GM21390 (cell line): ENCODE measurements around the gene SIK3.

Source experiments
- ATAC-seq: cut with Tn5 transposase; IDR thresholded peaks from one replicate; pipeline ENCODE4 v1.9.1; 2021; ENCODE audit not compliant: unreplicated experiment

Gene SIK3

DNA sequence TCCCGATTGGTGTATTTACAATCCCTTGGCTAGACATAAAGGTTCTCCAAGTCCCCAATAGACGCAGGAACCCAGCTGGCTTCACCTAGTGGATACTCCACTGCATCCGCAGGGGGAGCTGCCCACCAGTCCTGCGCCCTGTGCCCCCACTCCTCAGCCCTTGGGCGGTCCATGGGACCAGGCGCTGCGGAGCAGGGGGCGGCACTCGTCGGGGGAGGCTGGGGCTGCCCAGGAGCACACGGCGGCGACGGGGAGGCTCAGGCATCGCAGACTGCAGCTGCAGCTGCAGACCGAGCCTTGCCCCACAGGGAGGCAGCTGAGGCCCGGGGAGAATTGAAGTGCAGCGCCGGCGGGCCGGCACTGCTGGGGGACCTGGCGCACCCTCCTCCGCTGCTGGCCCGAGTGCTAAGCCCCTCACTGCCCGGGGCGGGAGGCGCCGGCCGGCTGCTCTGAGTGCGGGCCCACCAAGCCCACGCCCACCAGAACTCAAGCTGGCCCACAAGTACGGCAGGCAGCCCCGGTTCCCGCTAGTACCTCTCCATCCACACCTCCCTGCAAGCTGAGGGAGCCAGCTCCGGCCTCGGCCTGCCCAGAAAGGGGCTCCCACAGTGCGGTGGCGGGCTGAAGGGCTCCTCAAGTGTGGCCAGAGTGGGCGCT lies 12.2 kb upstream of the SIK3 start:
- no peak for ATAC-seq

DNA sequence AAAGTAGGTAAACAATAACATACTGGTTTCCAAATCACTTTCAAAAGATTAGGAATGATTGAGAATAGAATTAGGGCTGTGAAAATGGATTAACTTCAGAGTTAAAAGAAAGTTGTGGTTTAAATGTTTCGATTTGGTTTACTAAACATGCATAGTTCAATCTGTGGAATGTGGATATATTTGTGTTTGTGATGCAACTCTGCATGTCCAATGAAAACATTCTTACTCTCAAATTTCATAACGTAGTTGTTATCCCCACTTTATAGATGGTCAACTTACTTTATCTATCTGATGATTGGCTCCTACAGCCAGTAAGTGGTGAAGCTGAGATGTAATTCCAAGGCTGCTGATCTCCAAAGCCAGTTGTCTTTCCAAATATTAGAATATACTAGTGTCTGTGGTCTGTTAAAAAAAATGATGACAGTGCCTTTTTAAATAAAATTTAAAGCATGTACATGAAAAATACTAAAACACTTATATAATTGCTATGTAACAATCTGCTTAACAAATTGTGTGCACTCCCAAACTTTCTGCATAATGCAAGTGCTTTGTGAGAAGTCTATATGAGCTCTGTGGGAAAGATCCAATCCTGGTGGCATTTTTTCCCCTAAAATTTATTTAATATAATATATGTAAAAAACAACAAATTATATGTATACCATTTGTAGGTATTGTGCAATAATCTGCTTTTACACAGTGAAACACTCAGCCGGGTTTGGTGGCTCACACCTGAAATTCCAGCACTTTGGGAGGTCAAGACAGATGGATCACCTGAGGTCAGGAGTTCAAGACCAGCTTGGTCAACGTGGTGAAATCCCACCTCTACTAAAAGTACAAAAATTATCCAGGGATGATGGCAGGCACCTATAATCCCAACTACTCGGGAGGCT lies 9.7 kb upstream of the SIK3 start:
- ATAC-seq = no peak

DNA sequence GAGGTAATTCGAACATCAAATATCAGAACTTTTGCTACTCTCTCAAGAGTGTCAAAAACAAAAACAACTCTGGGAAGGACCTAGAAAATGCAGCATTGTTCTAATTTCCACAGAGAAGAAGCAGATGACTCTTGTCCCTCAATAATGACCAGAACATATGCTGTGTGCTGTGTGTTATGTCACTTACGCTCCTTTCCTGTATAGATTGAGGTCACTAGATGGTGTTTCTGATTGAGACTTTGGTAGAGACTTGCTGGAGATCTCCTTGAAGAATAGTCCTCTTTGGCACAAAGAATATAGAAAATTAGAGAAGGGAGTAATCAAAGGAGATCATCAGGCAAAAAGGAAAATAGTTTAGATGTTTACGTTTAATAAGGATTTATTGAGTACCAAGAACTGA lies 2.3 kb upstream of the SIK3 start:
- ATAC-seq = no peak

DNA sequence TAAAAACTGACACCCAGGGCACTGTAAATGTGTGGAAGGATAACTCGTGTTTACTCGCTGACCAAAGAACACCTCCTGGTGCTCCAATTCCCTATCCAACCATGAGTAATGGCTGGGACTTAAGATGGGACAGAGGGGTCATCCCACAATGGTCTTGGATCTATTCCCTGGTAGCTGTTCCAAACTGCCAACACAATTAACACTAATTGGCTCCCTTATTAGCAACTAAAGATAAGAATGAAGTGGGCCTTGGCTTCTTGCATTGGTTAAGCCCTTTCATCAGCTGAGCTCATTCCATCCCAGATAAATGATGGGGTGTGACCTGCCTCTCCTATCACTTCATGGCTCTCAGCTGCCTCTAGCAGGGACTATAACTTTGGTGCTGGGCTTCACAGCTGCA lies 1.5 kb upstream of the SIK3 start:
- ATAC-seq = no peak

DNA sequence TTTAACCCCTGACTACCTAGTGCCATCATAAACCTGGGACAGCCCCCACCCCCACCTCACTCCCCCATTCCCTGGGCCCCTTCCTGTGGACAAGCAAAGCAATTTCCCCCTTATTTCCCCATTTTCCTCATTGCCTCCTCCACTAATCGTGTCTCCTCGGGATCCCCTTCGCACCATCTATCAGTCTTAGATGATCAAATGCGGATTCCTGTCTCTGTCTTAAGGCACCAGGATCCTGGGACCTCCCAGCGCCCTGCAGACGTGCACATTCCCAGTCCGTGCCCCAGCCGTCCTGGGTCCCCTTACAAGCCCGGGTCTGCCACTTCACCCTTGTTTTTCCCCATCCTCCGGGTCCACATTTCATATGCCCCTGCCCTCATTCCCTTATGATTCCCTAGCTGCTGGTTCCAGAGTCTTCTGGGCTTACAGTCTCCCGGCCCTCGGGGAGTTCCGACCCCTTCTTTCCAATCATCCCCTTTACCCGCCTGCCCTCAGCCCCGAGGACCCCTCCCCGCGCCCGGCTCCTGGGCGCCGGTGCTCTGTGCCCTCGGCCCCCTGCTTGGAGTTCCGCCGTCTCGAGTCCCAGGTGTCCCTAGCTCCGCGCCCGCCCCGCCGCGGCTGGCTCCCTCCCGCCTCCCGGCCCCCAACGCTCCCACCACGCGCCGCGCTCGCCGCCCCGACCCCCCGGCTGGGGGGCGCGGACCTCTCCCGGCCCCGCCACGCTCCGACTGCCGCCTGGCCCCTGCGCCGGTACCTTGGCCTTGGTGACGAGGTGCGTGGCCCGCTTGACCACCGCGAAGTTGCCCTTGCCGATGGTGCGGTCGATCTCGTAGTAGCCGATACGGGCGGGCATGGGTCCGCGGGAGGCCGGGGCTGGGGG lies 599 bp downstream of the SIK3 start:
- ATAC-seq = peak; percentile 10

DNA sequence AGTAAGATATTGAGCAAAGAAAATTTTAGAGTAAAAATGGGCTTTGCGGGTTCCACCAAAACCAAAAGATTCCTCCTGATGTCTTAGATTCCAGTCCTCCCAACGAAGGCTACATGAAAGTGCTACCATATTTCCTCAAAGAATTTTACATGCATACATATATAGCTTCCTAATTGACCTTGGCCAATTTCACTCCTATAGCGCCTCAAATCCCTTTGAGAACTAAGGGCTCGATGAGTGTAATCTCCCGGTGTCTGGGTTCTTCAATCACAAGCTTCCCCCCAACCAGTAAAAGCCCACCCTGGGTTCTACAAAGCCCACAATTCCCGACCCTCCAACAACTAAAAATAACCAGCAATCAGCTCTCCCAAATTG lies 1.2 kb downstream of the SIK3 start:
- no peak for ATAC-seq

DNA sequence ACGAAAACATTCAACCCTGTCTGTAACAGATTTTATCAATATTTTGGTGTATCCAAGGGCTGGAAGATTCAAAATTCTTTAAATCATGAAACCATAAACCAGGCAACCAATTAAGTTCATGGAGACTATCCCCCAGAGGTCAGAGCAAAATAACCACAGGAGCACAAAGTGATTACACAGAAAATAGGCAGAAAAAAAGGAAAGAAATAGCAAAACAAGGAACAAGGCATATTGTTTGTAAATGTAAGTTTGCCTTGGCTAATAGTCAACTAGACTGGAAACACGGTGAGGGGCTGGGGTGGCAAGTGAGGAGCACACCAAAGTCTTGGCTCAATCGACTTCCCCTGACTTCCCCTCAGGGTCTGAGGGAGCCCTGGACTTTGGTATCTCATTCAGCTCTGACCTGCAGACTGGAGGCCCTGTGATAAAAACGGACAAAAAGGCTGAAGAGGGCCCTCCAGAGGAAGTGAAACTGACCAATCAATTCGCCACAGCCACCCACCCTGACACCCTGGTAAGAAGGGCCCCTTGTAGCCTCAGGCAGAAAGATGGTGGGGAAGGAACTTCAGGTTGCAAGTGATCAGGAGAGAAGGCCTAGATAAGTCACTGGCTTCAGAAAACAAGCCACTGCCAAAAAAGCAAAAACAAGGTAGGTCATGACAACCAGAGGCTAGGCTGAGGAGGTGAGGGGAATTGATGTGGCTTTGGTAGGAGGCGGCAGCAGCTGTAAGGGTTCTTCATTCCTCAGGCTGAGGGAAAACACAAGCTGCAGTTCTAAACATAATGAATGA lies 1.8 kb downstream of the SIK3 start:
- peak; percentile 33 for ATAC-seq

DNA sequence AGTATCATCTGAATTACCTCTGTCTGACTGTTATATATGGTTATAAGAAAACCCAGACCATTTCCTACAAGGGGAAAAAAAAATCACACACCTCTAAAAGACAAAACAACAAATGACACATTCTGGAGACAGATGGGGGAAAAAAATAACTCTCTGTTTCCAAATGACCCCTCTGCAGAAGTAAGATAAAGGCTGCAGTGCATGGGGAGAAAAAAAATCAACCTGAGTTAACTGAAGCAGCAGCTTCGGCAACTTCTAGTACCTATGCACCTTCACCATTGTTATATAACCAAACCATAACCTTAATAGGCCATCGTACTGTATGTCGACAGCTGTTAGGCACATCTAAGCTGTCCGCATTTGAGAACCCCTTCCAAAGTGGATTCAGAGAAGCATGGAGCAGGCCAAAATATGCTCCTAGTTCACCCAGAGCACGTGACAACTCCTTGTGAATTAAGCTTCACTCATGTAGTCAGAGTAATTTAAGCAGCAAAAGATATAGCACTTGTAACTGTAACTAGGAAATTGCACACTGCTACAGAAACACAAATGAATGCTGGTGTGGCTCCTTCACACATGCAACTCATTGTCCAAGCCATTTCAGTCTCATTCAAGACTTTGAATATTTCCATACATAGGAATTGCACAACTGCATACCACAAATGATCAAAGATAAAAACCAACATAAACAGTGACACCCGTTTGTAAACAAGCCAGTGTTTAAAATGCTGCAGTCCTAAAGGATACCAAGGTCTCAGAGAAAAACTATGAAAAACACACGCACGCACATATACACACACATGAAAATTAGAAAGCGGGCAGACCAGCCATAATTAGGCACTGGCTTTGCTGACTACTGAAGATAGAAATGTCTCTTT lies 2.7 kb downstream of the SIK3 start:
- ATAC-seq = no peak

DNA sequence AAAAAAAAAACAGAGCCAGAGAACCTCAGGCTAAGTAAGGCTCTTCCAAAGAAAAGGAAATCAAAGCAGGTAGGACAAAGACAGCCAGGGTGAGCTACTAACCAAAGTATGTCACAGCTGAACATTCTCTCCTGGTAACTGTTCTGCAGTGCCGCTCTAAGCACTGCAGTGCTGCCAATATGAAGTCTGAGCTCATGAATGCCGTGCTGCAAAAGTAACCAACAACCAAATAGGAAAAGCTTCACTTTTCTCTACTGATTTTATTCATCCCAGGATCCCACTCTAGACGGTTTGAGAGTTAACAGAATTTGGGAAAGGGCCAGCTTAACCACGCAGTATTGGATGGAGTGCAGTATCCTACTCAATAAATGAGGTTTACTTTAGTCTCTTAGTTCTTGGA lies 3.5 kb downstream of the SIK3 start:
- ATAC-seq = no peak

DNA sequence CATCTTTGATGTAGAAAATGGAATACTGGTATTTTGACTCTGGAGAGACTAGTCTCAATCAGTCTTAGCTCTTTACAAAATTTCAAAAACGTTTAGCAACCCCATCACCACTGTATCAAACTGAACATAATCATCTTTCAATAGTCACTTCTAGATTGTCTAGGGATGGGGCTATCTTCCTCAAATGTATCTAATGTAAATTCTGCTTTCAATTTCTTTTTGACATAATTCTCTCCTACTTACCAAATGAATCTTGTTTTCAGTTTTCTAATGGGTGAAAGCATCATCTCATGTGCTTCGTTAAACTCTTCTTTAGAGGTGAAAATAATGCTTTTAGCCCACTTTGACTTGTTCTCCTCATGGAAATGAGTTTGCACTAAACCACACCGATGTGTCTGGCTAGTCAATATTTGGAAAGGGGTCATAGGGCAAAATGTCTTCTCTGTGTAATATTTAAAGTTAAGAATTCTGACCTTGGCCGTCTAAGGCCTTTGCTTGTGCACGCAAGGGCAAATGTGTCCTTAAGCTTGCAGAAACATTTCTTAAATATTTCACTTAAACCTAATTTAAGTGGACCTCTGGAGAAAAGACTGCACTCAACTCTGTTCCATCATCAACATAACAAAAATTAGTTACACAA lies 5.2 kb downstream of the SIK3 start:
- ATAC-seq = peak; percentile 48

DNA sequence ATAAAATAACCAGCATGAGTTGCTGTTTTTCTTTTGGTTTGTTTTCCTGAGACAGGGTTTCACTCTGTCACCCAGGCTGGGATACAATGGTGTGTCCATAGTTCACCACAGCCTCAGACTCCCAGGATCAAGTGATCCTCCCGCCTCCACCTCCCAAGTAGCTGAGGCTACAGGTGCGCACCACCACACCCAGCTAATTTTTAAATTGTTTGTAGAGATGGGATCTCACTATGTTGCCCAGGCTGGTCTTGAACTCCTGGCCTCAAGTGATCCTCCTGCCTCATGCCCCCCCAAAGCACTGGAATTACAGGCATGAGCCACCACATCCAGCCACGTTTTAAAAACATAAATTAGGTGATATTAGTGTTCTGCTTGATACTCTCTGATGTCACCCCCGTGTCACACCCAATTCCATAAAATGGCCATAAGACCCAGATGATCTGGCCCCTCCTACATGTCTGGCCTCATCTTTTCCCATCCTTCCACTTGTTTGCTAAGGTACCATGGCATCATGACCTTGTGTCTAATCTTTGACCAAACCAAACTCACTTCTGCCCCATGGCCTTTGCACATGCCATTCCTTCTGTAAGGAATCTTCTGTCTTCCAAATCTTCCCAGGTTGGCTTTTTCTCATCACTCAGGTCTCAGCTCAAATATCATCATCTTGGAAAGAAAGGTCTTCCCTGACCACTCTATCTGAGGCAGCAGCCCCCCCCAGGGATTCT lies 6.3 kb downstream of the SIK3 start:
- ATAC-seq = no peak

DNA sequence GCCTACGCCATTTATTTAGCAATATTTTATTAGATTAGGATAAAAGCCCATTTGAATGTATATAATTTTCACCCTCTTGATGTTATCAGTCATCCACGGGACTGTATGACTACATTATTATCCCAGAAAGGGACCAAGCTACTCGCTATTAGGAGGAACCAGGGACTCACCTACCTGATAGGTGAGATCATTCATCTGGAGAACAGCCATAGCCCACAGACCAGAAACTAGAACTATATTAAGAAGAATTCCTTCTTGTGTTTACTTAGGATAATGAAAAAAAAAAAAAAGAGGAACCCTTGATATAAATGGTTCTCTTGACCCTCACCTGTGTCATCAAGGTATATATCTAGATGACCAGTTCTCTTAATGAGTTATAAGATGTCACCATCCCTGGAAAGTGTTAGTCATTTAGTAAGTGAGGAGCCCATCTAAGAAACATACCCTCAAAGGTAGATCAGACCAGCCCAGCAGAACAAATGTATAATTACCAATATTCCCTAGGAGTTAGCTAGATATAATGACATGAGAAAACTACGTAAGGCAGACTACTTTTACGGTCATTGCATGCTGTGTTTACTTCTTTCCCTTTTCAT lies 8.0 kb downstream of the SIK3 start:
- no peak for ATAC-seq

DNA sequence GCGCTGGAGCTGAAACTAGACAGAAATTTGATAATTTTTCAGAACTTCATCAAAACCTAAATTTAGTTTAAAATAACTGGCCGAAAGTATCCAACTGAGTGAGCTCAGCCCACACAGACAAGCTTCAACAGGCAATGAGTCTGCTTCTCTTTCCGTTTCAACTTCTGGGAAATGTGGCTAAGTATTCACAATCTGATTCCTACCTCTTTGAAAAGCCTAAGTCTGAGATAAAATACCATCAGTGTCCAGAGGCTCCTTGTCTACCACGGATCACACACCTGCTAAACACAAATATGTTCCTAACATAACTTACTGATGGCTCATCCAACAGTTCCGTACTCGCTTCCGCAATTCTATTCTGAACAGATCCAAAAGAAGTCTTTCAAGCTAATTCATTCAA lies 8.5 kb downstream of the SIK3 start:
- ATAC-seq = no peak

DNA sequence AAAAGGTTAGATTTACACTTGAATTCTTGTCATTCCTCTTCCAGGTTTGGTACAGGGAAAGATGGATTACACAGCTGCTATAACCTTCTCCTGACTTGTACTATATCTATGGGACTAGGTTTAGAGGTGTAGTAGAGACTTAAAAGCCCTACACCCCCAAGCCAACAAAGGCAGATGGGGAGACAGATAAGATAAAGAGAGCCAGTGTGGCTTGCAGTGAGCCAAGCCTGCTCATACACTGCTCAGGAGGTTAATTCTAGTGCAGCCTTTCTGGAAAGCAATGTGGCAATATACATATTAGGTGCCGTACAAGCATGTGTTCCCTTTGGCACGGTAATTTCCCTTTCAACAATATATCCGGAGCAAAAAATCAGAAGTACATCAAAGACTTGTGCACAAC lies 10.8 kb downstream of the SIK3 start:
- no peak for ATAC-seq

DNA sequence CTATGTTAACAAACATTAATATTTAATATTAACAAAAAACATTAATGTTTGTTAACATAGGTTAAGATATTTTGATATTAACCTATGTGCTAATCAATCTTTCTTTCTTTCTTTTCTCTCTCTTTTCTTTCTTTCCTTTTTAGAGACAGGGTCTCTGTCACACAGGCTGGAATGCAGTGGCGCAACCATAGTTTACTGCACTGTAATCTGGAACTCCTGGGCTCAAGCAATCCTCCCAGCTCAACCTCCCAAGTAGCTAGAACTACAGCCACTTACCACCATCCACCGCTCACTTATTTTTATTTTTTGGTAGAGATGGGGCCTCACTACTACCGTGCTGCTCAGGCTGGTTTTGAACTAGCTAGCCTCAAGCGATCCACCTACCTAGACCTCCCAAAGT lies 13.2 kb downstream of the SIK3 start:
- no peak for ATAC-seq

DNA sequence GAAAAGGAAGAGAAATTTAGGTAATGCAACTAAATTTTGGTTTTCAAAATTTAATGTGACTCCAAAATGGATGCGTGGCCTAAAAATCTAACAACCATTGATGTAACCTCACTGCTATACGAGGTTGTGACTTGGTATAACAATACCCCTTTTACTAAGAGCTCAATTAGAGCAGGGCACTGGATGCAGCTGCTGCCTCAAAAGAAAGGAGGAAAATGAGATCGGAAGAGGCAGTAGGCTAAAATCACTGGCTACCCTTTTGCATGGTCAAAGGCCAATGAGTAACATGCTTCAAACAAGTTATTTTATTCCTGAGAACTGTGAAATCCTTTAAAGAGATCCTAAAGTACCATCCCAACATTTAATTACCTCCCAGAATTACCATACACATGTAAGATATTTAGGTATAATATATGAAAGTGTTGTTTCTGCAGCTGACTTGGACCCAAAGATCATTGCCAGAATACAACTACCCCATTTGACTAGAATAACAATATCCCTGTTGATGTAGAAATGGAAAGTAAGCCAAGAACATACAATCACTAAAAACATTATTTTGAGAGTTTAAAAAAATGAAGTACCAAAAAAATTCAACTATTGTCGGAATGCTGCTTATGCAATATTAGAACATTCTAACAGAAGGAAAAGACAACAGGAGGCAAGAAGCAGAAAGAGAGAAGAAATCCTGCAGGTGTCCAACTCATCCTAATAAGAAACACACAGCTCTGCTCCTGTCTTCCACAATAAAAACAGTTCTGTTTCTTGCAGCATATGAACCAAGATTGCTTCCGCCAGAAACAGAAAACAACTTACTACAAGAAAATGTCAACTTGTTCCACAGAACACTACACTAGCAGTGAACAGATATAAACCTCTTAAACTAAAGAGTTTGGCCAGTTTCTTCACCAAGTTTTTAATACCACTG lies 15.0 kb downstream of the SIK3 start:
- no peak for ATAC-seq

DNA sequence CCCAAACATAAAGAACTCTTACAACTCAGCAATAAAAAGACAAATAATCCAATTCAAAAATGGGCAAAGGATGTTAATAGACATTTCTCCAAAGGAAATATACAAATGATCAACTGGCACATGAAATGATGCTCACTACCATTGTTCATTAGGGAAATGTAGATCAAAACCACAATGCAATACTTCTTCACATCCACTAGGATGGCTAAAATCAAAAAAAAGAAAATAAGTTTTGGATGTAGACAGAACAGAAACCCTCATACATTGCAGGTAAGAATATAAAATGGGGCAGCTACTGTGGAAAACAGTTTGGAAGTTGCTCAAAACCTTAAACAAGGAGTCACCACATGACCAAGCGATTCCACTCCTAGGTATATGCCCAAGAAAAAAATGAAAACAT lies 16.3 kb downstream of the SIK3 start:
- no peak for ATAC-seq
